Neuronal stem cell (in vitro differentiated cells): ENCODE results near the gene IFNG.

Experiments used
- DNase-seq: peaks from one replicate; pipeline ENCODE4 v3.0.0-alpha.2; 2013; ENCODE audit warnings: low spot score
- H2AFZ ChIP-seq: one replicate; pipeline ENCODE4 v1.6.1; 2013; ENCODE audit warnings: mild to moderate bottlenecking, low read length, inconsistent platforms
- H2AK5ac ChIP-seq: 2 replicates; pipeline ENCODE4 v1.6.1; 2013; ENCODE audit warnings: low read depth, mild to moderate bottlenecking, inconsistent platforms, low read length, moderate library complexity, mixed read lengths
- H2BK120ac ChIP-seq: 2 replicates; pipeline ENCODE4 v1.6.1; 2013; ENCODE audit warnings: low read depth, mild to moderate bottlenecking, inconsistent platforms, low read length, moderate library complexity, mixed read lengths
- H2BK12ac ChIP-seq: one replicate; pipeline ENCODE4 v1.6.1; 2013; ENCODE audit warnings: low read length, inconsistent platforms
- H2BK15ac ChIP-seq: 2 replicates; pipeline ENCODE4 v1.6.1; 2013; ENCODE audit warnings: mild to moderate bottlenecking, low read length, inconsistent platforms, mixed read lengths
- H2BK5ac ChIP-seq: one replicate; pipeline ENCODE4 v1.6.1; 2013; ENCODE audit warnings: inconsistent platforms, mild to moderate bottlenecking, low read length, moderate library complexity
- H3K14ac ChIP-seq: one replicate; pipeline ENCODE4 v1.6.1; 2013; ENCODE audit warnings: low read length, inconsistent platforms
- H3K18ac ChIP-seq: 2 replicates; pipeline ENCODE4 v1.6.1; 2013; ENCODE audit warnings: low read length, inconsistent platforms
- H3K23ac ChIP-seq: 2 replicates; pipeline ENCODE4 v1.6.1; 2013; ENCODE audit warnings: low read depth, mild to moderate bottlenecking, mixed read lengths, low read length, inconsistent platforms; ENCODE audit not compliant: poor library complexity
- H3K27ac ChIP-seq: replicated peaks from 3 replicates; pipeline ENCODE4 v1.5.1; 2013; ENCODE audit warnings: low read length, inconsistent platforms
- H3K27me3 ChIP-seq, 3 experiments: 2 replicates each; pipeline ENCODE4 v1.6.1; 2013; ENCODE audit warnings: low read length in 3 of 3, mild to moderate bottlenecking in 2 of 3, inconsistent platforms in 1 of 3, low read depth in 1 of 3, mixed read lengths in 1 of 3, moderate library complexity in 1 of 3; ENCODE audit not compliant: control insufficient read depth in 3 of 3, insufficient read depth in 3 of 3
- H3K36me3 ChIP-seq, 2 donors: replicated peaks in 1 of 2; 2 replicates each; pipeline ENCODE4 v1.6.1; 2013; ENCODE audit warnings: low read length in 2 of 2; ENCODE audit not compliant: control insufficient read depth in 2 of 2, insufficient read depth in 2 of 2
- H3K4ac ChIP-seq: 2 replicates; pipeline ENCODE4 v1.6.1; 2013; ENCODE audit warnings: inconsistent platforms, mild to moderate bottlenecking, low read length, moderate library complexity
- H3K4me1 ChIP-seq, 2 donors: 1 replicate in 1 of 2; 2 replicates in 1 of 2; pipeline ENCODE4 v1.6.1; 2013; ENCODE audit warnings: low read length in 2 of 2, low read depth in 1 of 2; ENCODE audit not compliant: control insufficient read depth in 2 of 2, insufficient read depth in 1 of 2
- H3K4me2 ChIP-seq: one replicate; pipeline ENCODE4 v1.6.1; 2013; ENCODE audit warnings: mild to moderate bottlenecking, low read length, inconsistent platforms; ENCODE audit not compliant: insufficient read depth, poor library complexity, severe bottlenecking
- H3K4me3 ChIP-seq, 2 donors: 2 replicates each; pipeline ENCODE4 v1.5.1; 2013; ENCODE audit warnings: low read length in 2 of 2, mild to moderate bottlenecking in 2 of 2, inconsistent platforms in 1 of 2, moderate library complexity in 1 of 2
- H3K79me1 ChIP-seq: one replicate; pipeline ENCODE4 v1.6.1; 2013; ENCODE audit warnings: low read depth, mild to moderate bottlenecking, inconsistent platforms, low read length, moderate library complexity
- H3K9ac ChIP-seq: one replicate; pipeline ENCODE4 v1.6.1; 2013; ENCODE audit warnings: mild to moderate bottlenecking, low read depth, low read length, inconsistent platforms; ENCODE audit not compliant: poor library complexity
- H3K9me3 ChIP-seq, 2 donors: replicated peaks in 1 of 2; 2 replicates each; pipeline versions ENCODE3 to v1.6.1; 2013; ENCODE audit warnings: low read length in 2 of 2, mild to moderate bottlenecking in 2 of 2, inconsistent platforms in 1 of 2, low read depth in 1 of 2, mixed read lengths in 1 of 2, moderate library complexity in 1 of 2; ENCODE audit not compliant: control insufficient read depth in 2 of 2, insufficient read depth in 1 of 2
- H4K8ac ChIP-seq: one replicate; pipeline ENCODE4 v1.6.1; 2013; ENCODE audit warnings: low read depth, mild to moderate bottlenecking, inconsistent platforms, low read length, moderate library complexity
- H4K91ac ChIP-seq: one replicate; pipeline ENCODE4 v1.6.1; 2013; ENCODE audit warnings: low read length, low read depth, mild to moderate bottlenecking, inconsistent platforms; ENCODE audit not compliant: poor library complexity
- WGBS, 2 donors: extraction: QIAGEN DNeasy Blood & Tissue Kit; methylation state at CpG; one replicate each; pipeline ENCODE4 v1.1.7; 2013; ENCODE audit warnings: missing lambda C conversion rate in 2 of 2, mixed read lengths in 1 of 2; ENCODE audit not compliant: insufficient read length in 2 of 2, insufficient replicate concordance in 1 of 2; ENCODE audit errors: extremely low coverage in 2 of 2; 5-methylcytosine and 5-hydroxymethylcytosine counted together

The IFNG gene

DNA sequence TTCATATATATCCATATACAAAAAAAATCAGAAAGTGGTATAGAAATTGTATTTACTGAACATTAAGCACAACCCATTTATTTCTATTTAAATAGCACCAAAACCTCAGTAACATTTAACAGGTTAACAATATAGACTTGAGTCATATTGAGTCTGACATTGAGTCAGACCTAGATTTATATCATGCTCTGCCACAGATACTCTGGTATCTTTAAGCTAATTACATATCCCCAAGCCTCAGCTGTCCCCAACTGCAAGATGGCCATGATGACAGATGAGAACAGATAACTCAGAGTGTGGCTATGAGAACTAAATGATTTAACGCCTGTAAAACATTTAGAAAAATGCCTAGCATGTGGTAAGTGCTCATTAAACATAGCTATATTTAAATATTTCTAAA lies 40.3 kb downstream of the IFNG start:
- no peak overlapping the region for H3K9ac ChIP-seq
- no peak overlapping the region for H2BK15ac ChIP-seq
- H3K23ac ChIP-seq = no peak overlapping the region
- no peaks in the 10 kb centered on the region for H3K36me3 ChIP-seq
- no CpG with 5 or more reads among the region's 1 CpG for WGBS, 2 donors
- H4K8ac ChIP-seq = no peak overlapping the region
- DNase-seq = no peak
- H2BK5ac ChIP-seq = no peak overlapping the region
- H2AFZ ChIP-seq = no peak overlapping the region
- H2BK120ac ChIP-seq = no peak overlapping the region
- no peak overlapping the region for H2BK12ac ChIP-seq
- H3K9me3 ChIP-seq = no peaks in the 10 kb centered on the region
- H3K4me1 ChIP-seq = peaks cover 0 to 2% of the 10 kb centered on the region in 2 donors
- no peak overlapping the region for H3K4me2 ChIP-seq
- no peak overlapping the region for H3K14ac ChIP-seq
- no peak overlapping the region for H2AK5ac ChIP-seq
- H3K27ac ChIP-seq = no peak overlapping the region
- H3K27me3 ChIP-seq = no peaks in the 10 kb centered on the region
- no peak overlapping the region for H3K4ac ChIP-seq
- H4K91ac ChIP-seq = no peak overlapping the region
- H3K79me1 ChIP-seq = no peaks in the 10 kb centered on the region
- H3K18ac ChIP-seq = no peak overlapping the region
- no peak overlapping the region for H3K4me3 ChIP-seq

DNA sequence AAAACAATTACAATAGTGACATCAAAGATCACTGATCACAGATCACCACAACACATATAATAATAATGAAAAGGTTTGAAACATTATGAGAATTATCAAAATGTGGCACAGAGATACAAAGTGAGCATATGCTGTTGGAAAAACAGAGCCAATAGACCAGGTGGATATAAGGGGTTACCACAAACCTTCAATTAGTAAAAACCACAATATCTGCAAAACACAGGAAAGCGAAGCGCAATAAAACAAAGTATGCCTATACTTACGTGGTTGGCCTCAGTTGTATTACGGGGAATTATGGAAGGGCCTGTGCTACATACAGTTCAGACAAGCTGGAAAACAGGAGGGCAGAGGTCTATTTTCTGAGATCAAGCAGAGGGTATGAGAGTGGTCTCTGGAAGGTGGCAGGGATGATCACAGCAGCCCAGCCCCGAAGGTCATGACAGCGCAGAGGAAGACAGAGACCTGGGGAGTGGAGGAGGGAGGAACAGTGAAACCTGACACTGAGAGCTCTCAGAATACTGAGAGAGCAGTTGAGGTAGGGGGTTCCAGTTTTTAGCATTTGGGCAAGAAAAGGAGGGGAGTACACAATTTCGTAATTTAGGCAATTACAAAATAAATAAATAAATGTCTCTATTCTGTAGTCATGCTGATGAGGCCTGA lies 41.3 kb downstream of the IFNG start:
- WGBS, 2 donors = no CpG with 5 or more reads among the region's 7 CpGs
- H3K4me3 ChIP-seq = no peak overlapping the region
- H3K36me3 ChIP-seq = no peaks in the 10 kb centered on the region
- H3K27ac ChIP-seq = no peak overlapping the region
- H3K23ac ChIP-seq = no peak overlapping the region
- no peak overlapping the region for H4K8ac ChIP-seq
- H2AK5ac ChIP-seq = no peak overlapping the region
- H3K9ac ChIP-seq = peak overlapping the region; percentile 6
- H2BK5ac ChIP-seq = no peak overlapping the region
- no peak overlapping the region for H3K4me2 ChIP-seq
- H2BK15ac ChIP-seq = no peak overlapping the region
- H2BK120ac ChIP-seq = no peak overlapping the region
- no peaks in the 10 kb centered on the region for H3K27me3 ChIP-seq
- no peak for DNase-seq
- no peaks in the 10 kb centered on the region for H3K79me1 ChIP-seq
- no peak overlapping the region for H2AFZ ChIP-seq
- peaks cover 0 to 2% of the 10 kb centered on the region in 2 donors for H3K4me1 ChIP-seq
- H2BK12ac ChIP-seq = no peak overlapping the region
- no peak overlapping the region for H3K4ac ChIP-seq
- H3K9me3 ChIP-seq = no peaks in the 10 kb centered on the region
- no peak overlapping the region for H3K18ac ChIP-seq
- no peak overlapping the region for H3K14ac ChIP-seq
- H4K91ac ChIP-seq = no peak overlapping the region

DNA sequence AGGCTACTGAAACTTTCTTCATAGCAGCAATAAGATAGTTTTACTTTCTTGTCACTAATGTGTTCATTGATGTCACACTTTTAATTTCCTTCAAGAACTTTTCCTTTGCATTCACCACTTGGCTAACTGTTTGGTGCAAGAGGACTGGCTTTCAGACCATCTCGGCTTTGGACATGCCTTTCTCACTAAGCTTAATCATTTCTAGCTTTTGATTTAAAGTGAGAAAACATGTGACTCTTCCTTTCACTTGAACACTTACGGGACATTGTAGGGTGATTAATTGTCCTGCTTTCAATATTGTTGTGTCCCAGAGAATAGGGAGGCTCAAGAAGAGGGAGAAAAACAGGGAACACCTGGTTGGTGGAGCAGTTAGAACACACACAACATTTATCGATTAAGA lies 41.9 kb downstream of the IFNG start:
- Histone ChIP-seq H3K4me2 (no peak overlapping the region), H3K23ac (no peak overlapping the region), H3K27me3 (no peaks in the 10 kb centered on the region), H3K18ac (no peak overlapping the region), H3K4me1 (peaks cover 0 to 2% of the 10 kb centered on the region in 2 donors), H4K8ac (no peak overlapping the region), H2BK5ac (no peak overlapping the region), H3K36me3 (no peaks in the 10 kb centered on the region), H2AFZ (no peak overlapping the region), H3K4me3 (no peak overlapping the region), H3K9me3 (no peaks in the 10 kb centered on the region), H3K9ac (no peak overlapping the region), H2BK120ac (no peak overlapping the region), H4K91ac (no peak overlapping the region), H2BK12ac (no peak overlapping the region), H3K14ac (no peak overlapping the region), H2AK5ac (no peak overlapping the region), H3K79me1 (no peaks in the 10 kb centered on the region), H2BK15ac (no peak overlapping the region), H3K4ac (no peak overlapping the region), H3K27ac (no peak overlapping the region)
- DNase-seq = no peak
- no CpG with 5 or more reads among the region's 3 CpGs for WGBS, 2 donors

DNA sequence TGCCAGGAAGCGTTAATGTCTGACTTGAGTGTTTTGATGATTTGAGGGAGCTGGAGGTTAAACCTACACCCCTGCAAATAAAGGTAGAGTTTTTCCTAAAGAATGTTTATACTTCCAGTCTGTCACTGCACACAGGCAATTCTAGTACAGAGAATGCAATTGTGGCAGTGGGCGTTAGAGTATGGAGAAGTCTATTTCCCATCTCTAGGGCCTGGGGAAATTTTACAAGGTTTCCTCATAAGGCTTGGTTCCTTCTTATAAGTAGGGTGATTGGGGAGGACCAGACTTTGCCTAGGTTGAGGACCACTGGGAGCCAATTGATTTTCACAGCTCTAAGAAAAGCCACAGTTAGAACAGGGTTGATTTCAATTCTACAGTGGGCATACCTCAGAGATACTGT lies 44.3 kb downstream of the IFNG start:
- no peak overlapping the region for H2BK120ac ChIP-seq
- no peak for DNase-seq
- no CpG with 5 or more reads among the region's 2 CpGs for WGBS, 2 donors

More for the DNA sequence above, 44.3 kb downstream of the IFNG start:
- Histone ChIP-seq H2AFZ (no peak overlapping the region), H2BK5ac (no peak overlapping the region), H3K14ac (no peak overlapping the region), H2BK12ac (no peak overlapping the region), H3K4me3 (no peak overlapping the region), H3K79me1 (no peaks in the 10 kb centered on the region), H3K4ac (no peak overlapping the region), H3K9me3 (no peaks in the 10 kb centered on the region), H3K4me1 (peaks cover 0 to 2% of the 10 kb centered on the region in 2 donors), H3K4me2 (no peak overlapping the region), H2BK15ac (no peak overlapping the region), H3K36me3 (no peaks in the 10 kb centered on the region), H3K18ac (no peak overlapping the region), H2AK5ac (no peak overlapping the region), H3K27ac (no peak overlapping the region), H3K23ac (no peak overlapping the region), H4K91ac (no peak overlapping the region), H3K9ac (no peak overlapping the region), H4K8ac (no peak overlapping the region), H3K27me3 (no peaks in the 10 kb centered on the region)
